ENCODE measurements around the gene COG3.

The COG3 gene

DNA sequence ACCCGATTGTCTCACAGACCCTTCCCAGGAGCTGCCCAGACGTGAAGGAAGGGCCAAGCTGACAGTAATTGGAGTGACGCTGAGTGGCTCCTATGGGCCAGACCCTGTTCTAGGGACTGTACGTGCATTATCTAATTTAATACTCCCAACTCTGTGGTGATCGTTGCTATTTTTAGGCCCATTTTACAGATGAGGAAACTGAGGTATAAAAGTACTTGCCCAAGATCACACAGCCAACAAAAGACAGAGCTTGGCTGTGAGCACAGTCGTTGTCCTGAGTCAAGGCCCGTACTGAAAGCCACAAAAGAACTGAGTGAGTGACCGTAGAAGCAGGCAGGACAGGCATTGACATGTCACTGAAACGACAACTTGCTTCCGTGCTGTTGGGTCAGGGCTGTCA is 76.1 kb downstream of the COG3 start:
- TF ChIP-seq, protein P1, sequence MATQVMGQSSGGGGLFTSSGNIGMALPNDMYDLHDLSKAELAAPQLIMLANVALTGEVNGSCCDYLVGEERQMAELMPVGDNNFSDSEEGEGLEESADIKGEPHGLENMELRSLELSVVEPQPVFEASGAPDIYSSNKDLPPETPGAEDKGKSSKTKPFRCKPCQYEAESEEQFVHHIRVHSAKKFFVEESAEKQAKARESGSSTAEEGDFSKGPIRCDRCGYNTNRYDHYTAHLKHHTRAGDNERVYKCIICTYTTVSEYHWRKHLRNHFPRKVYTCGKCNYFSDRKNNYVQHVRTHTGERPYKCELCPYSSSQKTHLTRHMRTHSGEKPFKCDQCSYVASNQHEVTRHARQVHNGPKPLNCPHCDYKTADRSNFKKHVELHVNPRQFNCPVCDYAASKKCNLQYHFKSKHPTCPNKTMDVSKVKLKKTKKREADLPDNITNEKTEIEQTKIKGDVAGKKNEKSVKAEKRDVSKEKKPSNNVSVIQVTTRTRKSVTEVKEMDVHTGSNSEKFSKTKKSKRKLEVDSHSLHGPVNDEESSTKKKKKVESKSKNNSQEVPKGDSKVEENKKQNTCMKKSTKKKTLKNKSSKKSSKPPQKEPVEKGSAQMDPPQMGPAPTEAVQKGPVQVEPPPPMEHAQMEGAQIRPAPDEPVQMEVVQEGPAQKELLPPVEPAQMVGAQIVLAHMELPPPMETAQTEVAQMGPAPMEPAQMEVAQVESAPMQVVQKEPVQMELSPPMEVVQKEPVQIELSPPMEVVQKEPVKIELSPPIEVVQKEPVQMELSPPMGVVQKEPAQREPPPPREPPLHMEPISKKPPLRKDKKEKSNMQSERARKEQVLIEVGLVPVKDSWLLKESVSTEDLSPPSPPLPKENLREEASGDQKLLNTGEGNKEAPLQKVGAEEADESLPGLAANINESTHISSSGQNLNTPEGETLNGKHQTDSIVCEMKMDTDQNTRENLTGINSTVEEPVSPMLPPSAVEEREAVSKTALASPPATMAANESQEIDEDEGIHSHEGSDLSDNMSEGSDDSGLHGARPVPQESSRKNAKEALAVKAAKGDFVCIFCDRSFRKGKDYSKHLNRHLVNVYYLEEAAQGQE (IDR thresholded peaks at IDR 0.05; ENCODE audit: insufficient replicate concordance, low read depth), result no peak
- no peak for TF ChIP-seq SPI1 (IDR thresholded peaks at IDR 0.05; ENCODE audit: borderline replicate concordance, low read depth)
- TF ChIP-seq GABPA (IDR thresholded peaks at IDR 0.05; ENCODE audit: low read depth), result no peak
- TF ChIP-seq POLR2AphosphoS5 (IDR thresholded peaks at IDR 0.05; ENCODE audit: low read depth), result no peak
- TF ChIP-seq, protein P2, sequence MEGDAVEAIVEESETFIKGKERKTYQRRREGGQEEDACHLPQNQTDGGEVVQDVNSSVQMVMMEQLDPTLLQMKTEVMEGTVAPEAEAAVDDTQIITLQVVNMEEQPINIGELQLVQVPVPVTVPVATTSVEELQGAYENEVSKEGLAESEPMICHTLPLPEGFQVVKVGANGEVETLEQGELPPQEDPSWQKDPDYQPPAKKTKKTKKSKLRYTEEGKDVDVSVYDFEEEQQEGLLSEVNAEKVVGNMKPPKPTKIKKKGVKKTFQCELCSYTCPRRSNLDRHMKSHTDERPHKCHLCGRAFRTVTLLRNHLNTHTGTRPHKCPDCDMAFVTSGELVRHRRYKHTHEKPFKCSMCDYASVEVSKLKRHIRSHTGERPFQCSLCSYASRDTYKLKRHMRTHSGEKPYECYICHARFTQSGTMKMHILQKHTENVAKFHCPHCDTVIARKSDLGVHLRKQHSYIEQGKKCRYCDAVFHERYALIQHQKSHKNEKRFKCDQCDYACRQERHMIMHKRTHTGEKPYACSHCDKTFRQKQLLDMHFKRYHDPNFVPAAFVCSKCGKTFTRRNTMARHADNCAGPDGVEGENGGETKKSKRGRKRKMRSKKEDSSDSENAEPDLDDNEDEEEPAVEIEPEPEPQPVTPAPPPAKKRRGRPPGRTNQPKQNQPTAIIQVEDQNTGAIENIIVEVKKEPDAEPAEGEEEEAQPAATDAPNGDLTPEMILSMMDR (IDR thresholded peaks at IDR 0.05; ENCODE audit: insufficient read depth, low read length), result no peak
- no peaks in the 10 kb centered on the region for H3K27me3 ChIP-seq (ENCODE audit: insufficient read depth, poor library complexity, severe bottlenecking)
- no peak overlapping the region for H3K4me3 ChIP-seq (replicated peaks; ENCODE audit: insufficient read depth, low read length)
- H3K27ac ChIP-seq (replicated peaks), result no peak overlapping the region
- no peak for DNase-seq (ENCODE audit: low read depth in 1 of 2, low spot score in 1 of 2)

DNA sequence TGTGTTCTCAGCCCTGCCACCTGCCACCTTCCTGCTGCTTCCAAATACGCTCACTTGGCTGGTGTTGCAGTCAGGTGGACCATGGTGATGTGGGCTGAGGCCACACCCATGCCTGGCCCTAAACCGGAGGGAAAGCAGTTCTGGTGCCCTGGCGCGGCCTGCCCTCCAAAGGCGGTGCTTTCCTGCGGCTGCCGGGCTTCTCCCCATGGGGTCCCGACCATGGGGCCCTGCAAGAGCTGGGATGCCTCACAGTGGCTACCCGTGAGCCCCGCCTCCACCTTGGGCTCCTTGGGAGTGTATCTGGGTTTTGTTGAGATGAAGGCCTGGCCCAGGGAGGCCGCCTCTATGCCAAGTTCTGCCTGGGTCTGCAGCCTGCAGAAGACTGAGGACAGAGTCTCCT is 77.1 kb downstream of the COG3 start:
- Histone ChIP-seq H3K4me3 (replicated peaks; ENCODE audit: insufficient read depth, low read length) (no peak overlapping the region), H3K27me3 (ENCODE audit: insufficient read depth, poor library complexity, severe bottlenecking) (no peaks in the 10 kb centered on the region), H3K27ac (replicated peaks) (no peak overlapping the region)
- DNase-seq (ENCODE audit: low read depth in 1 of 2, low spot score in 1 of 2), result no peak
- TF ChIP-seq, protein P2 (IDR thresholded peaks at IDR 0.05; ENCODE audit: insufficient read depth, low read length), result no peak
- TF ChIP-seq POLR2AphosphoS5 (IDR thresholded peaks at IDR 0.05; ENCODE audit: low read depth) (no peak), GABPA (IDR thresholded peaks at IDR 0.05; ENCODE audit: low read depth) (no peak), SPI1 (IDR thresholded peaks at IDR 0.05; ENCODE audit: borderline replicate concordance, low read depth) (no peak)
- TF ChIP-seq, protein P1 (IDR thresholded peaks at IDR 0.05; ENCODE audit: insufficient replicate concordance, low read depth), result no peak

DNA sequence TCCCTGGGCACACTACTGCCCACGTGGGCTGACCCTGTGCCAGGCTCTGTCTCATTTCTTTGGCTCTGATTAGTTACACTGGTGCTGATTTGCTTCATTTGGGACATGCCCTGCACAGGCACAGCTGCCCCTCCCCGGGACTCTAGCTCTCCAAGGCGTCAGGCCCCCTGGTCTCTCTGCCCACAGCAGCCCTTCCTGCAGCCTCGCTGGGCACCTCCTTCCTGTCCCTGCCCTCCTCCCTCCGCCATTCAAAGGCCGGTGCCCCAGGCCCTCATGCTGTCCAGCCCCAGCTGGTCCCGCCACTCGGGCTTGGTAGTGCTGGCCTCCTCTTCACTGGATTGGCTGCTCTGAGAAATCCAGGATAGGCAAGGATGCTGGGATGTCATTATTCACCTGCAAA is 77.7 kb downstream of the COG3 start:
- no peak for TF ChIP-seq SPI1 (IDR thresholded peaks at IDR 0.05; ENCODE audit: borderline replicate concordance, low read depth)
- no peak overlapping the region for H3K4me3 ChIP-seq (replicated peaks; ENCODE audit: insufficient read depth, low read length)
- no peak overlapping the region for H3K27ac ChIP-seq (replicated peaks)
- DNase-seq (ENCODE audit: low read depth in 1 of 2, low spot score in 1 of 2), result no peak
- H3K27me3 ChIP-seq (ENCODE audit: insufficient read depth, poor library complexity, severe bottlenecking), result peaks cover 2% of the 10 kb centered on the region

DNA sequence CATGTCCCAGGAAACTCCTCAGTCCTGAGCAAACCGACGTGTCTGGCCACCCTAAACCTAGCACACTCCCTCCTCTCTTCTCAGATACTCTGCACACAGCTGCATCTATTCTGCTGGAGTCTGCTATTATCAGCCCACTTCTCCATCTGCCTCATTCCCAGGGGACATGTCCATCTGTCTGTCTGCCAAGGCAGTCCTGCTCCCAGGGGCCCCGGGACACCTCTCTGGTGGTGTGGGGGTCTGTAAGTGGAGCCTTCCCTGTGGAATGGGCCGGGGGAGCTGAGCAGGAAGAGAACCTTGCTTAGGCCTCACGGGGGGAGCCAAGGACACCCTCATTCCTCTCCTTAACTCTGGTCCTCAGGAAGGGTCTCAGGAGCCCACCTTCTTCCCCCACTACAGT is 78.1 kb downstream of the COG3 start:
- TF ChIP-seq GABPA (IDR thresholded peaks at IDR 0.05; ENCODE audit: low read depth) (no peak), SPI1 (IDR thresholded peaks at IDR 0.05; ENCODE audit: borderline replicate concordance, low read depth) (no peak), POLR2AphosphoS5 (IDR thresholded peaks at IDR 0.05; ENCODE audit: low read depth) (no peak)
- TF ChIP-seq, protein P2 (IDR thresholded peaks at IDR 0.05; ENCODE audit: insufficient read depth, low read length), result no peak
- TF ChIP-seq, protein P1 (IDR thresholded peaks at IDR 0.05; ENCODE audit: insufficient replicate concordance, low read depth), result no peak
- peaks cover 3% of the 10 kb centered on the region for H3K27me3 ChIP-seq (ENCODE audit: insufficient read depth, poor library complexity, severe bottlenecking)
- no peak for DNase-seq (ENCODE audit: low read depth in 1 of 2, low spot score in 1 of 2)
- no peak overlapping the region for H3K4me3 ChIP-seq (replicated peaks; ENCODE audit: insufficient read depth, low read length)
- no peak overlapping the region for H3K27ac ChIP-seq (replicated peaks)

All from HL-60 (cell line).